ENCODE measurements around the gene SAAL1.

The SAAL1 gene

GRCh38 chr11:18108254-18108653 lies 2.4 kb upstream of the SAAL1 start:
- WGBS (ENCODE audit: insufficient coverage), result 93% methylated on average over 3 of the region's 3 CpGs
- H3K27me3 ChIP-seq (replicated peaks in 2 of 5; ENCODE audit: control insufficient read depth in 4 of 5, insufficient read depth in 5 of 5, low read length in 4 of 5), result peaks cover 0 to 13% (median 6%) of the 10 kb centered on the region in 5 experiments
- DNase-seq, result no peak
- peaks cover 3 to 13% (median 5%) of the 10 kb centered on the region in 4 experiments for H3K4me1 ChIP-seq (ENCODE audit: control extremely low read depth in 1 of 4, control insufficient read depth in 4 of 4, insufficient read depth in 4 of 4, low read length in 3 of 4)
- ChIA-PET CTCF (no interaction called here), POLR2A (no interaction called here)
- no peaks in the 10 kb centered on the region for H3K9me3 ChIP-seq (ENCODE audit: control extremely low read depth in 1 of 5, control insufficient read depth in 4 of 5, insufficient read depth in 2 of 5, low read depth in 1 of 5, low read length in 4 of 5)
- no peak overlapping the region for H3K4me3 ChIP-seq (ENCODE audit: control insufficient read depth in 1 of 7, extremely low read depth in 1 of 7, insufficient read depth in 4 of 7, low read depth in 2 of 7, low read length in 6 of 7)
- H3K27ac ChIP-seq (ENCODE audit: insufficient read depth in 1 of 2, low read depth in 1 of 2, low read length in 2 of 2, poor library complexity in 1 of 2, severe bottlenecking in 2 of 2), result no peak overlapping the region
- H3K36me3 ChIP-seq (ENCODE audit: control insufficient read depth in 4 of 4, insufficient read depth in 4 of 4, low read length in 3 of 4), result peaks cover 0 to 4% (median 2%) of the 10 kb centered on the region in 4 experiments

- peaks cover 3 to 13% (median 5%) of the 10 kb centered on the region in 4 experiments for H3K4me1 ChIP-seq (ENCODE audit: control extremely low read depth in 1 of 4, control insufficient read depth in 4 of 4, insufficient read depth in 4 of 4, low read length in 3 of 4)
- peaks cover 2 to 19% (median 13%) of the 10 kb centered on the region in 4 experiments for H3K36me3 ChIP-seq (ENCODE audit: control insufficient read depth in 4 of 4, insufficient read depth in 4 of 4, low read length in 3 of 4)
- CTCF ChIA-PET, result interaction anchor here (0.8 to 4.7 kb wide), 8 partner anchors 9 to 116 kb away, joined by 3 to 26 read pairs (median 3); no protein-coding TSS in a partner anchor
- no peak overlapping the region for H3K27ac ChIP-seq (ENCODE audit: insufficient read depth in 1 of 2, low read depth in 1 of 2, low read length in 2 of 2, poor library complexity in 1 of 2, severe bottlenecking in 2 of 2)
- DNase-seq, result peak in 1 of 3 donors; percentile 13
- H3K4me3 ChIP-seq (ENCODE audit: control insufficient read depth in 1 of 7, extremely low read depth in 1 of 7, insufficient read depth in 4 of 7, low read depth in 2 of 7, low read length in 6 of 7), result no peak overlapping the region
- no peaks in the 10 kb centered on the region for H3K9me3 ChIP-seq (ENCODE audit: control extremely low read depth in 1 of 5, control insufficient read depth in 4 of 5, insufficient read depth in 2 of 5, low read depth in 1 of 5, low read length in 4 of 5)
- 96% methylated on average over 7 of the region's 9 CpGs for WGBS (ENCODE audit: insufficient coverage)
- peaks cover 0 to 8% (median 3%) of the 10 kb centered on the region in 5 experiments for H3K27me3 ChIP-seq (replicated peaks in 2 of 5; ENCODE audit: control insufficient read depth in 4 of 5, insufficient read depth in 5 of 5, low read length in 4 of 5)
- POLR2A ChIA-PET, result no interaction called here
Observed at GRCh38 chr11:18106688-18107087, 806 bp upstream of the SAAL1 start.

- Histone ChIP-seq H3K36me3 (ENCODE audit: control insufficient read depth in 4 of 4, insufficient read depth in 4 of 4, low read length in 3 of 4) (peaks cover 6 to 32% (median 18%) of the 10 kb centered on the region in 4 experiments), H3K4me3 (ENCODE audit: control insufficient read depth in 1 of 7, extremely low read depth in 1 of 7, insufficient read depth in 4 of 7, low read depth in 2 of 7, low read length in 6 of 7) (peak overlapping the region; percentile 59 to 97 (median 96)), H3K27ac (ENCODE audit: insufficient read depth in 1 of 2, low read depth in 1 of 2, low read length in 2 of 2, poor library complexity in 1 of 2, severe bottlenecking in 2 of 2) (peak overlapping the region; percentile 40 to 71), H3K4me1 (ENCODE audit: control extremely low read depth in 1 of 4, control insufficient read depth in 4 of 4, insufficient read depth in 4 of 4, low read length in 3 of 4) (peaks cover 3 to 13% (median 5%) of the 10 kb centered on the region in 4 experiments), H3K27me3 (replicated peaks in 2 of 5; ENCODE audit: control insufficient read depth in 4 of 5, insufficient read depth in 5 of 5, low read length in 4 of 5) (peaks cover 0 to 3% (median 2%) of the 10 kb centered on the region in 5 experiments), H3K9me3 (ENCODE audit: control extremely low read depth in 1 of 5, control insufficient read depth in 4 of 5, insufficient read depth in 2 of 5, low read depth in 1 of 5, low read length in 4 of 5) (peaks cover 0 to 4% (median 0%) of the 10 kb centered on the region in 5 experiments)
- peak in 2 of 3 donors; percentile 35 to 39 for DNase-seq
- CTCF ChIA-PET, result interaction anchor here (0.6 to 4.7 kb wide), 8 partner anchors 10 to 265 kb away, joined by 3 to 26 read pairs (median 4); no protein-coding TSS in a partner anchor
- POLR2A ChIA-PET, result no interaction called here
- 17% methylated on average over 12 of the region's 29 CpGs for WGBS (ENCODE audit: insufficient coverage)
Observed at GRCh38 chr11:18105086-18105801, 638 bp downstream of the SAAL1 start.

GRCh38 chr11:18100926-18101656 lies 4.8 kb downstream of the SAAL1 start:
- Histone ChIP-seq H3K36me3 (ENCODE audit: control insufficient read depth in 4 of 4, insufficient read depth in 4 of 4, low read length in 3 of 4) (peaks cover 8 to 54% (median 28%) of the 10 kb centered on the region in 4 experiments), H3K27ac (ENCODE audit: insufficient read depth in 1 of 2, low read depth in 1 of 2, low read length in 2 of 2, poor library complexity in 1 of 2, severe bottlenecking in 2 of 2) (no peak overlapping the region), H3K4me3 (ENCODE audit: control insufficient read depth in 1 of 7, extremely low read depth in 1 of 7, insufficient read depth in 4 of 7, low read depth in 2 of 7, low read length in 6 of 7) (no peak overlapping the region), H3K27me3 (replicated peaks in 2 of 5; ENCODE audit: control insufficient read depth in 4 of 5, insufficient read depth in 5 of 5, low read length in 4 of 5) (no peaks in the 10 kb centered on the region), H3K9me3 (ENCODE audit: control extremely low read depth in 1 of 5, control insufficient read depth in 4 of 5, insufficient read depth in 2 of 5, low read depth in 1 of 5, low read length in 4 of 5) (peaks cover 0 to 4% (median 0%) of the 10 kb centered on the region in 5 experiments), H3K4me1 (ENCODE audit: control extremely low read depth in 1 of 4, control insufficient read depth in 4 of 4, insufficient read depth in 4 of 4, low read length in 3 of 4) (peaks cover 3 to 12% (median 5%) of the 10 kb centered on the region in 4 experiments)
- DNase-seq, result peak in 1 of 3 donors; percentile 24
- CTCF ChIA-PET, result interaction anchor here (0.6 to 1.9 kb wide), 2 partner anchors 14 to 512 kb away, joined by 3 to 8 read pairs; no protein-coding TSS in a partner anchor
- POLR2A ChIA-PET, result no interaction called here
- WGBS (ENCODE audit: insufficient coverage), result 80% methylated on average over 3 of the region's 6 CpGs

GRCh38 chr11:18093959-18094358 lies 11.9 kb downstream of the SAAL1 start:
- CTCF ChIA-PET, result interaction anchor here (0.9 to 3.8 kb wide), 4 partner anchors 10 to 21 kb away, joined by 3 to 26 read pairs (median 5); partner anchors contain the start of gene SAAL1

DNA sequence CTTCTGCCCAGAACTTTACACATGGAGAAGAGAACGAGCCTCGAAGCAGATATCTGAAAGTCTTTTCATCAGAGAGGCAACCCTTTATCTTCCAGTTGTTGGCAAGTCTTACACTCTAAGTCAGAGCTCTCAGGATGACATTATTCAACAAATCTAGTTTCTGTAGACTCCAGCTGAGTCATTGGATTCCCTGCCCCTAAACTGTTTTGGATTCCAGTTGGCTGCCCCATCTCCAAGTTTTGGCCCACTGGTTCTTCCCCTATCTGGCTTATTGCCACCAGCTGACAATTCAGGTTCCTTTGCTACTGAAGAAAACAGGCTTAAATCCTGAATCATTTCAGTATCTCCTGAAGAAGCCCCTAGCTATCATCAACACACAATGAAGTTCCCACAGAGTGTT lies 14.2 kb downstream of the SAAL1 start:
- H3K27me3 ChIP-seq (replicated peaks in 2 of 5; ENCODE audit: control insufficient read depth in 4 of 5, insufficient read depth in 5 of 5, low read length in 4 of 5), result no peaks in the 10 kb centered on the region
- DNase-seq, result no peak
- ChIA-PET CTCF (no interaction called here), POLR2A (no interaction called here)
- 86% methylated on average over 2 of the region's 2 CpGs for WGBS (ENCODE audit: insufficient coverage)
- peaks cover 9 to 86% (median 65%) of the 10 kb centered on the region in 4 experiments for H3K36me3 ChIP-seq (ENCODE audit: control insufficient read depth in 4 of 4, insufficient read depth in 4 of 4, low read length in 3 of 4)
- H3K27ac ChIP-seq (ENCODE audit: insufficient read depth in 1 of 2, low read depth in 1 of 2, low read length in 2 of 2, poor library complexity in 1 of 2, severe bottlenecking in 2 of 2), result no peak overlapping the region
- H3K9me3 ChIP-seq (ENCODE audit: control extremely low read depth in 1 of 5, control insufficient read depth in 4 of 5, insufficient read depth in 2 of 5, low read depth in 1 of 5, low read length in 4 of 5), result no peaks in the 10 kb centered on the region
- H3K4me3 ChIP-seq (ENCODE audit: control insufficient read depth in 1 of 7, extremely low read depth in 1 of 7, insufficient read depth in 4 of 7, low read depth in 2 of 7, low read length in 6 of 7), result no peak overlapping the region
- H3K4me1 ChIP-seq (ENCODE audit: control extremely low read depth in 1 of 4, control insufficient read depth in 4 of 4, insufficient read depth in 4 of 4, low read length in 3 of 4), result no peaks in the 10 kb centered on the region

More at GRCh38 chr11:18093959-18094358, 11.9 kb downstream of the SAAL1 start:
- H3K9me3 ChIP-seq (ENCODE audit: control extremely low read depth in 1 of 5, control insufficient read depth in 4 of 5, insufficient read depth in 2 of 5, low read depth in 1 of 5, low read length in 4 of 5), result no peaks in the 10 kb centered on the region
- H3K4me3 ChIP-seq (ENCODE audit: control insufficient read depth in 1 of 7, extremely low read depth in 1 of 7, insufficient read depth in 4 of 7, low read depth in 2 of 7, low read length in 6 of 7), result no peak overlapping the region
- POLR2A ChIA-PET, result no interaction called here
- H3K27me3 ChIP-seq (replicated peaks in 2 of 5; ENCODE audit: control insufficient read depth in 4 of 5, insufficient read depth in 5 of 5, low read length in 4 of 5), result no peaks in the 10 kb centered on the region
- no peak overlapping the region for H3K27ac ChIP-seq (ENCODE audit: insufficient read depth in 1 of 2, low read depth in 1 of 2, low read length in 2 of 2, poor library complexity in 1 of 2, severe bottlenecking in 2 of 2)
- no peaks in the 10 kb centered on the region for H3K4me1 ChIP-seq (ENCODE audit: control extremely low read depth in 1 of 4, control insufficient read depth in 4 of 4, insufficient read depth in 4 of 4, low read length in 3 of 4)
- DNase-seq, result no peak
- peaks cover 6 to 77% (median 53%) of the 10 kb centered on the region in 4 experiments for H3K36me3 ChIP-seq (ENCODE audit: control insufficient read depth in 4 of 4, insufficient read depth in 4 of 4, low read length in 3 of 4)
